Left ventricle myocardium inferior (tissue), 1 donor: ENCODE data around the gene C2CD2. TPM values are rescaled to one million over a fixed set of nuclear protein-coding genes. Genes with fewer than 3 reads are reported as not detected.
A peak's percentile ranks its signal among the peaks of the same experiment; 100 is the strongest.

Experiments
- DNase-seq: peaks from one replicate; pipeline ENCODE4 v3.0.0-alpha.2; 2020
- H3K27ac ChIP-seq: fragments of 200-600 bp; replicated peaks from 2 replicates; pipeline ENCODE4 v1.8.0; 2021
- H3K27me3 ChIP-seq: fragments of 200-600 bp; 2 replicates; pipeline ENCODE4 v1.8.0; 2021; ENCODE audit warnings: low read depth
- H3K36me3 ChIP-seq: fragments of 200-600 bp; 2 replicates; pipeline ENCODE4 v1.8.0; 2021
- H3K4me1 ChIP-seq: fragments of 200-600 bp; 2 replicates; pipeline ENCODE4 v1.8.0; 2021
- H3K4me3 ChIP-seq: fragments of 200-600 bp; 2 replicates; pipeline ENCODE4 v1.8.0; 2021; ENCODE audit warnings: mild to moderate bottlenecking, moderate library complexity
- H3K9me3 ChIP-seq: fragments of 200-600 bp; replicated peaks from 2 replicates; pipeline ENCODE4 v1.8.0; 2021
- intact Hi-C: fragments of 100-400 bp; cut with micrococcal nuclease; formaldehyde crosslinking; loops from one replicate; pipeline ENCODE4 v1.11.0; 2022
- total RNA-seq: library from RNA; stranded (reverse); fragmentation: NEBNext Ultra II Directional; extraction: Animal tissue kit (Norgen Biotek cat#: 25700); gene quantifications from one replicate; pipeline ENCODE4 v1.2.1, GENCODE V29; 2021
- TF ChIP-seq, protein P1 (sequence below): fragments of 200-600 bp; IDR thresholded peaks from 2 replicates; pipeline ENCODE4 v1.8.0; 2021; ENCODE audit warnings: antibody characterized with exemption, mild to moderate bottlenecking, borderline replicate concordance
- donor health status: DM: no; HTN: yes; CAD: no; lungs with severe emphysema.

C2CD2 gene
- total RNA-seq, 1 donor from 2014 or later = 5.9 TPM

DNA sequence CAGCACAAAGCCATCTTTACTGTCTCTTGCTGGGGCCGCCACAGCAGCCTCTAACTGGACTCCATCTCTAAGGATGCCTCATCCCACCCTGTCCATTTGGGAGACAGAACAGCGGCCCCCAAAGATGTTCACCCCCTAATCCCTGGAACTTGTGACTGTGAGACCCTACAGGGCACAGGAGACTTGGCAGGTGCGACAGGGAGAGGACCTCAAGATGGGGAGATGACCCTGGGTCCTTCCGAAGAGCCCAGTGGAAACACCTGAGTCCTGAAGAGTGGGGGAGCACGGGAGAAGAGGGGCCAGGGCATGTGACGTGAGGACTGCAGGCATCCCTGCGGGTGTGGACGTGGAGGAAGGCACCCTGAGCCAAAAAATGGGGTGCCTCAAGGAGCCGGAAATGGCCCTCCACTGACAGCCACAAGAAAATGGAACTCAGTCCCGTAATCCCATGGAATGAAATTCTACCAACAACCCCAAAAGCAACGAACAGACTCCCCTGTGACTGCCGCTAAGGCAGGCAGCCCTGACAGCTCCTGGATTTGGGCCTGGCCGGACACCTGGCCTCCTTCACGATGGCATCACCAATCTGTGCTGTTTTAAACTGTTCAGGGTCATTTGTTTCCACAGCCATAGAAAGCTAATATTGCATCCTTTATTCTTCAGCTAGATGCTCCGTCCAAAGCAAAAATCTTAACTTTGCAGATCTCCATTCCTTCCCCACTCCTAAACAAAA is 34.0 kb downstream of the C2CD2 start:
- Histone ChIP-seq H3K27ac (no peak overlapping the region), H3K4me3 (no peak overlapping the region)
- TF ChIP-seq, protein P1, sequence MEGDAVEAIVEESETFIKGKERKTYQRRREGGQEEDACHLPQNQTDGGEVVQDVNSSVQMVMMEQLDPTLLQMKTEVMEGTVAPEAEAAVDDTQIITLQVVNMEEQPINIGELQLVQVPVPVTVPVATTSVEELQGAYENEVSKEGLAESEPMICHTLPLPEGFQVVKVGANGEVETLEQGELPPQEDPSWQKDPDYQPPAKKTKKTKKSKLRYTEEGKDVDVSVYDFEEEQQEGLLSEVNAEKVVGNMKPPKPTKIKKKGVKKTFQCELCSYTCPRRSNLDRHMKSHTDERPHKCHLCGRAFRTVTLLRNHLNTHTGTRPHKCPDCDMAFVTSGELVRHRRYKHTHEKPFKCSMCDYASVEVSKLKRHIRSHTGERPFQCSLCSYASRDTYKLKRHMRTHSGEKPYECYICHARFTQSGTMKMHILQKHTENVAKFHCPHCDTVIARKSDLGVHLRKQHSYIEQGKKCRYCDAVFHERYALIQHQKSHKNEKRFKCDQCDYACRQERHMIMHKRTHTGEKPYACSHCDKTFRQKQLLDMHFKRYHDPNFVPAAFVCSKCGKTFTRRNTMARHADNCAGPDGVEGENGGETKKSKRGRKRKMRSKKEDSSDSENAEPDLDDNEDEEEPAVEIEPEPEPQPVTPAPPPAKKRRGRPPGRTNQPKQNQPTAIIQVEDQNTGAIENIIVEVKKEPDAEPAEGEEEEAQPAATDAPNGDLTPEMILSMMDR = no peak

DNA sequence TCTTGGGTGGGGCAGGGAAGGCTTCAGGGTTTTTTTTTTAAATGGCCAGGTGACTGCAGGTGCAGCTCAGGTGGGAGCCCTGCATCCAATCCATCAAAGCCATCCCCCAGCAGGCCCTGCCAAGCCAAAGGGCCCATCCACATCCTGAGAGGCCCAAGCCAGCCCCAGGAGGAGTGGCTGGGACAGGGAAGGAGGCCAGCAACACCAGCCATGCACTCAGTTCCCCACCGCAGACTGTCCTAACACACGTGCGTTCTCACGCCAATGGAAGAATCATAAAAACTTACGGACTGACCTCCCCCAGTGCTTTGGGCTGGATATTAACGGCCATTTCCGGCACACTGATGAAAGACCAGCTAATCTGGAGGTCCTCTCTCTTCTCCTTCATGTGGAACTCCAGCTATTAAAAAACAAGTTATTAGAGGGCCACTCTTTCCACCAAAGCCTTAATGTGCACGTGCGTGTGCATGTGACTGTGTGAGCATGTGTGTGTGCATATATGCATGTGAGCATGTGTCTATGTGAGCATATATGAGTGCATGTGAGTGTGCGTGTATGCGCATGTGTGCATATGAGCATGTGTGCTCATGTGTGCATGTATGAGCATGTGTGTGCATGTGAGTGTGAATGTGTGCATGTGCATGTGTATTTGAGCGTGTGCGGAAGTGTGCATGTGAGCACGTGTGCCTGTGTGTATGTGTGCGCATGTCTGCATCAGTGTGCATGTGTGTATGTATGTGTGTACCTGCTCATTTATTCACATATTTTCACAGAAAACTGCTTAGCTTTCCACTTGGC is 35.1 kb downstream of the C2CD2 start:
- Histone ChIP-seq H3K27me3 (no peaks in the 10 kb centered on the region), H3K27ac (no peak overlapping the region), H3K9me3 (no peaks in the 10 kb centered on the region), H3K4me3 (no peak overlapping the region), H3K36me3 (peaks cover 44% of the 10 kb centered on the region), H3K4me1 (peaks cover 36% of the 10 kb centered on the region)
- intact Hi-C loops = no loop called here
- TF ChIP-seq, protein P1 = no peak
- no peak for DNase-seq

More for the DNA sequence above, 34.0 kb downstream of the C2CD2 start:
- Histone ChIP-seq H3K36me3 (peaks cover 34% of the 10 kb centered on the region), H3K4me1 (peaks cover 44% of the 10 kb centered on the region), H3K27me3 (no peaks in the 10 kb centered on the region), H3K9me3 (no peaks in the 10 kb centered on the region)
- intact Hi-C loops = no loop called here
- no peak for DNase-seq

DNA sequence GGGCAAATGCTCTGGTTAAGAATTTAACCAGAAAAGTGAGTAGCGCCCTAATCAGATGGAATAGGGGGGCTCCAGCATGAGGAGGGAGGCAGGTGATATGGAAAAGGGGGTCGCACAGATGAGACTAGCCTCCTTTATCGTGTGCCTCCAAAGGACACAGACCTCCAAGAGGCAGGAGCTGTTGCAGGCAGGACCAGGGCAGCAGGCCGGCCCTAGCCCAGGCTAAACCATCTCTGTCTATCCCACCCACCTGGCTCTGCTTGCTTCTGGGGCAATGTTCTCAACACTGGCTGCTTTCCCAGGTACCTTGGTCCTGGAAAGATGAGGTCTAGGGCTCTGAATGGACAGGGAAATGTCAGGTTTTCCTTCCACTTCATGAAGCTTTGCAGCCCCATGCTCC is 36.3 kb downstream of the C2CD2 start:
- Histone ChIP-seq H3K27me3 (no peaks in the 10 kb centered on the region), H3K36me3 (peaks cover 57% of the 10 kb centered on the region), H3K27ac (peak overlapping the region; percentile 10), H3K4me3 (no peak overlapping the region), H3K4me1 (peaks cover 28% of the 10 kb centered on the region), H3K9me3 (no peaks in the 10 kb centered on the region)
- TF ChIP-seq, protein P1 = no peak
- intact Hi-C loops = no loop called here
- no peak for DNase-seq

DNA sequence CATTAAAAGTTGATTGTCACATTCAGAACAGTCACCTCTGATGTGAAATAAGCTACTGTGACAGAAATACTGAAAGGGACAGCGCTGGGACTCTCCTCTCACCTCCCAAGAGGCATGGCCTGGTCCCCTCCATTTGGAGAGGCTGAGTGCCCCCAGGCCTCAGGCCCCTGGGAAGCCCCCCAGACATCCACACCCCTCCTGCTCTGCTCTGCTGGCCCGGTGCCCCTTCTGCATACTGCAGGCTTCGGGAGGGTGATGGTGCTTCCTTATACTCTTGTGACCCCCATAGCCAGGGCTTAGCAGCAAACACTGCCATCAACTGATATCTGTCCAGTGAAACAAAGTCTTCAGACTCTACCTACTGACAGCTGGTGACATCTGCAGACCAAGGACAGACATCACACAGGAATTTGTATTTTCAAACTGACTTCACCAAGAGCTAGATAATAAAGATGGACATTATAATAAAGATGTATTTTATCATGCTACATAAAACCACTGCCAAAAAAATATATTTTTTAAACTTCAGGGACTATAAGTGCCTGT is 36.9 kb downstream of the C2CD2 start:
- intact Hi-C loops = no loop called here
- Histone ChIP-seq H3K4me1 (peaks cover 23% of the 10 kb centered on the region), H3K27ac (peak overlapping the region; percentile 61), H3K27me3 (no peaks in the 10 kb centered on the region), H3K4me3 (no peak overlapping the region), H3K36me3 (peaks cover 62% of the 10 kb centered on the region), H3K9me3 (no peaks in the 10 kb centered on the region)
- TF ChIP-seq, protein P1 = no peak
- no peak for DNase-seq

DNA sequence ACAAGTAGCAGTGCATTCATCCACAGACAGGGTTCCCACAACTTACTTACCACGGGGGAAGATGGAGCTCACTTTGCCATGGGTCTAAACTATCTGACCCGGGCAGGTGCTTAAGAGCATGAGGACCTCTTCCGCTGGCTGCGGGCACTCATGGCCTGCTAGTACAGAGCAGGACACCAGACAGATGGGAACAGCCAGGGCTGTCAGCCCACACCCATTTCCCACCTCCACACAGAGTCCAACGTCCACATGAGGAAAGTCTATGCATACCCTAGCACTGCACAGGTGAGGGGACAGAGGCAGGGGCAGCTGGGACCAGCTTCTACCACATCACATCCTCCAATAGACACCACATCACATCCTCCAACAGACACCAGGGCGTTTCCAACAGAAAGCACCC is 38.9 kb downstream of the C2CD2 start:
- TF ChIP-seq, protein P1 = no peak
- Histone ChIP-seq H3K4me3 (no peak overlapping the region), H3K27me3 (no peaks in the 10 kb centered on the region), H3K27ac (no peak overlapping the region), H3K9me3 (no peaks in the 10 kb centered on the region), H3K4me1 (peaks cover 8% of the 10 kb centered on the region), H3K36me3 (peaks cover 82% of the 10 kb centered on the region)
- intact Hi-C loops = no loop called here
- DNase-seq = no peak
